Hematopoietic multipotent progenitor cell treated with erythropoietin and hydrocortisone succinate and interleukin-3 and kit ligand, for 17 days (in vitro differentiated cells): Measurements from ENCODE around the gene PCCA.
"Not testable (repeated sequence)": the region's sequence is repeated elsewhere in the genome, so short reads cannot be mapped to it uniquely, and the experiment has no call there.

Experiments
- DNase-seq: peaks from one replicate; pipeline ENCODE4 v3.0.0-alpha.2; 2015; ENCODE audit warnings: low spot score

PCCA gene

DNA sequence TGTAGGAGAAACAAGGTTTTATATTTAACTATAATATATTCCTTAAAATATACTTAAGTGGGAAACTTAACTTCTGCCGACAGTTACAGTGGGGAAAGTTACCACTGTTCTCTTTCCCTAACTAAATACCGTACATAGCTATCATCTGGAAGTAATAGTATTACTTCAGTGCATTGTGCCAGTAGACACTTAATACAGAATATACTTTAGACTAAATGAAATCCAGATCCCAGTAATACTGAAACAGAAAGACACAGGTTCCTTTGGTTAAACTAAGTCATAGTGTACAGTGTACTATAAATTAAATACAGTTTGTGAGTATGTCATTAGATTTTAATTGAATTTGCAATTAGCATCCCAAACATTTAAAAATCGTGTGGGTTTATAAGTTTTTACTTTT is 107.5 kb downstream of the PCCA start:
- DNase-seq = no peak

GRCh38 chr13:100197116-100197515 is 108.2 kb downstream of the PCCA start:
- DNase-seq = no peak

DNA sequence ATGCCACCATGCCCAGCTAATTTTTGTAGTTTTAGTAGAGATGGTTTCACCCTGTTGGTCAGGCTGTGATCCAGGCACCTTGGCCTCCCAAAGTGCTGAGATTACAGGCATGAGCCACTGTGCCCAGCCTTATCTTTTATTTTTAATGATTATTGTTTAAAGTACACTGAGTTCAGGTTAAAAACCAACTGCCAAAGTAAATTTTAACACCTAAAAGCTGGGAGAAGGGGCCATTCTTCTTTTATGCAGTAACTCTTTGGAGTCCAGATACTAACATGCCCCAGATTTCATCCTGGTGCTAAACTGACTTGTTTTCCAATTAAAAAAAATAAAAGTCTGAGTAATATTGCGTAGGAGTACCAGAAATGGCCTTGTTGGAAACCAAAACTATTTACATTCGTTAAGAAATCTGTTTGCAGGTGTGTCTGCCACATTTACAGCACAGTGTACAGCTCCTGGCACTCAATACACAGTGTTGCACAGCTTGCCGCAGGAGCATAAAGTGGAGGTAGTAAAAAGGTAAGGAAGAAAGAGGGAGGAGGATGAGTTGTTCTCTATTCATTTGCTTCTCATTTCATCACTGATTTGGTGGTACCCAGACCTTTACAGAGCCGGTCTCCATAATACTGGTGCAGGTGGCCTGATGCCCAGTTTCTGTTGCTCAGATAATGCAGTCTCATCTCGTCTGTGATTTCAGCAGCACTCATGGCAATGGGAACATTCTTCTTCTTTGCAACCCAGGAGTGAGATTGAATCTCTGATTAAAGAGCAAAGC is 108.9 kb downstream of the PCCA start:
- no peak for DNase-seq

DNA sequence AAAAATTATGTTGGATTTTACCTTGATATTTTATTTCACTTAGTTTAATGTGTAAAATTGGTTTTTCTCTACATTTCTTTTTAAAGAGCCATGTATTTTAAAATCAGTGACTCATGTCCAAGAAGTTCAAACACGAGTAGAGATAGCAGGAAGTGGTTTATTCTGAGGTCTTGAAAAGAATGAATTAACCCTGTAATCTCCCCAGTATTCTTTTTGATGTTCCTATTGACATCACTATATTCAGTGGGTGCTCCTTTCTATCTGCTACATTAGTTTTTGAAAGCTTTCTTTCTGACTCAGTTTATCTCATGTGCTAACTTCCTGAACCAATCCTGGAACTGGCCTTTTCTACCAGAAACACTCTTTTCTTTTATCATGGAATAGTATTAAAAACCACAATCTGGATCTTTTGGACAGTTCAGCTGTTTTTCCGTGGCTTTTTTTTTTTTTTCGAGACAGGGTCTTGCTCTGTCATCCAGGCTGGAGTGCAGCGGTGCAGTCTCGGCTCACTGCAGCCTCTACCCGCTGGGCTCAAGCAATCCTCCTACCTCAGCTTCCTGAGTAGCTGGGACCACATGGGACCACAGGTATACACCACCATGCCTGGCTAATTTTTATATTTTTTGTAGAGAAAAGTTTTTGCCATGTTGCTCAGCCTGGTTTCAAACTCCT is 114.9 kb downstream of the PCCA start:
- DNase-seq = no peak

GRCh38 chr13:100208002-100208401 is 119.1 kb downstream of the PCCA start:
- no peak for DNase-seq

- no peak for DNase-seq
Observed at GRCh38 chr13:100208626-100209025, 119.7 kb downstream of the PCCA start.

DNA sequence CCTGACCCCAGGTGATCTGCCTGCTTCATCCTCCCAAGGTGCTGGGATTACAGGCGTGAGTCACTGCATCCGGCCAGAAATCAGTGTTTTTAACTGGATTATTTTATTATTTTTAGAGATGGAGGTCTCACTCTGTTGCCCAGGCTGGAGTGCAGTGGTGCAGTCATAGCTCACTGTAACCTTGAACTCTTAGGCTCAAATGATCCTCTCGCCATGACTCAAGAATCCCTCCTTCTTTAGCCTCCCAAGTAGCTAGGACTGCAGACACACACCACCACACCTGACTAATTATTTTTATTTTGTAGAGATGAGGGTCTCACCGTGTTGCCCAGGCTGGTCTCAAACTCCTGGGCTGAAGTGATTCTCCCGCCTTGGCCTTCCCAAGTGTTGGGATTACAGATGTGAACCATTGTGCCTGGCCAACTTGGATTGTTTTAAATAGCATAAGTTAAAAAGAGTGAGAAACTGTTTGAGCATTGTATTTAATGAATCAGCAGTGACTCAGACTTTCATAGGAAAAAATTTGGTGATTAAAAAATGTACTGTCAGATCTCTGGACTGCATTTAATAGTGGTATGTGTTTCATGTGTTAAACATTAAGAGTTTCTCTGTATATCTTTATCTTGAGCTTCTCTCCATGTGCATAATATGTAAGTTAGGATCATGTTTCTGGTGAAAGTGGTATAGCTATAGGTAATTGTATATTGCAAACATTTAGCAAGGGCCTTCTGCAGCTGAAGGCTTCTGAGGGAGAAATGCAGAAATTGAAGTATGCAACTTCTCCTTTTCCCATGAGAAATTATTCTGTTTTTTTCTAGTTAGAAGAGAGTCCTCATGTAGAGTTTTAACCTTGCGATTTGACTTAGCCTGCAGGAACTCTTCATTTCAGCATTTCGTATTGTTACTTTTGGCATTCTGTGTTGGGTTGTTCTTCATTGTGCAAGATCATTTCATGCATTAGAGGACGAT is 121.2 kb downstream of the PCCA start:
- no peak for DNase-seq

DNA sequence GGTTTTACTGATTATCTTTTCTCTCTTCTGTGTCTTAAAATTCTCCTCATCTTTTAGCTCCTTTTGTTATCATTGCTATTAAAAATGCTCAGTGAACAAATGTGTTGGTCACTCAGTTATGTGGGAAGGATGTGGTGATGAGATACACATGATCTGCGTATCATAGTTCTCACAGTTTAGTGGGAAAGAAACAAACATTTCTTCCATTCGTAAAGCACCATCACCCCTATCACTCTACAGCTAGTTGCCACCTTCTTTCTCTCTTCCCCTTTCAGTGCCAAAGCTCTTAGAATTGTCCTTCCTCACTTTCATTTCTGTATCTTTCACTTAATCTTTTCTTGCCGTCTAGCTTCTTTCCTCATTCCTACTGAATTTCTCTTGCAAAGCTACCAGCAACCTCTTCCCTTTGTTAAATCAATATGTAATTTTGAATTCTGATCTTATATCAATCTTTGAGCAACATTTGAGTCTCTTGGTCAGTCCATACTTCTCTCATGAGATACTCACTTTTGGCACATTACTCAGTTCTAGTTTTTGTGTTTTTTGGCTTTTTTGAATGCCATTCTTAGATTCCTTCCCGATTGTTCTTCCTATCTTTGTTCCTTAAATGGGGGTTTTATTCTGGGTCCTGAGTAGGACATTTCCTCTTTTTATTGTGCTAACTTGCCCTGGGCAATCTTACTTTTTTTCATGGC is 122.3 kb downstream of the PCCA start:
- DNase-seq = no peak

- no peak for DNase-seq
Observed at GRCh38 chr13:100212904-100213553, 124.1 kb downstream of the PCCA start.

- DNase-seq = no peak
Observed at GRCh38 chr13:100213576-100213975, 124.7 kb downstream of the PCCA start.

DNA sequence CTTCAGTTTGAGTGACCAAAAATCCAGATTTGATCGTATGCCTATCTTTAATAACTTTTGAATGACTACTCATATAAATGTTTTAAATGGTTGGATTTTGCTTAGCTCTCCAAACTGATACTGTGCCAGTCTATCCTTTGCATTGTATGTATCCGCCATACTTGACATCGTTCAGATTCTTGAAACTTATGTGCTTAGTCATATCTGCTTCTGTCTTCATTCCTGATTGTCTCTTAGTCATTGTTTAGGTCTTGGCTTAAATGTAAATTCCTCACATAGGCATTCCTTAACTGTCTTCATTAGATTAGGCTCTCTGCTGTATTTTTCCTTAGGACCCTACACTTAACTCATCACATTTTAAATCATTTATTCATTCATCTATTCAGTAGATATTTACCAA is 126.0 kb downstream of the PCCA start:
- DNase-seq = no peak

DNA sequence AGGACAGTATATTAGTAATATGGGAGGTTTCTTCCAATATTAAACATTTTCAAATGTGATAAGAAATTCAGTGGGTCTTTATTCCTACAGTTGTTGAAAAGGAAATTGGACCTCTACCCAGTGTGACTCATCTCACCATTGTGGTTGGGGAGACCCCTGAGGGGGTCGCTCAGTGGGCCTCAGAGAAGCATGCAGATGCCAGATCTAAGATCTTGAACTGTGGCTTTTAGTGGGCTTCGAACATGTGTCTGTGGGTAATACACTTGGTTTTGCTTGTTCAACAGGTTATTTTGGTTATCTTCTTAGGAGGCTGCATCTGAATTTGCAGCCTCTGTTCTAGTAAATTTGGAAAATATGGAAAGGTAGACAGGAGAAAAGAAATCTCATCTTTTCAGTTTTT is 132.3 kb downstream of the PCCA start:
- no peak for DNase-seq

DNA sequence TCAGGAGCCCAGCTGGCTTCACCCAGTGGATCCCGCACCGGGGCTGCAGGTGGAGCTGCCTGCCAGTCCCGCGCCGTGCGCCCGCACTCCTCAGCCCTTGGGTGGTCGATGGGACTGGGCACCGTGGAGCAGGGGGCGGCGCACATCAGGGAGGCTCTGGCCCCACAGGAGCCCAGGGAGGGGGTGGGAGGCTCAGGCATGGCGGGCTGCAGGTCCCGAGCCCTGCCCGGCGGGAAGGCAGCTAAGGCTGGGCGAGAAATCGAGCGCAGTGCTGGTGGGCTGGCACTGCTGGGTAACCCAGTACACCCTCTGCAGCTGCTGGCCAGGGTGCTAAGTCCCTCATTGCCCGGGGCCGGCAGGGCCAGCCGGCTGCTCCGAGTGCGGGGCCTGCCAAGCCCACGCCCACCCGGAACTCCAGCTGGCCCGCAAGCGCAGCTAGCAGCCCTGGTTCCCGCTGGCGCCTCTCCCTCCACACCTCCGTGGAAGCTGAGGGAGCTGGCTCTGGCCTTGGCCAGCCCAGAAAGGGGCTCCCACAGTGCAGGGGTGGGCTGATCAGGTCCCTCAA is 135.2 kb downstream of the PCCA start:
- not testable (repeated sequence) for DNase-seq

DNA sequence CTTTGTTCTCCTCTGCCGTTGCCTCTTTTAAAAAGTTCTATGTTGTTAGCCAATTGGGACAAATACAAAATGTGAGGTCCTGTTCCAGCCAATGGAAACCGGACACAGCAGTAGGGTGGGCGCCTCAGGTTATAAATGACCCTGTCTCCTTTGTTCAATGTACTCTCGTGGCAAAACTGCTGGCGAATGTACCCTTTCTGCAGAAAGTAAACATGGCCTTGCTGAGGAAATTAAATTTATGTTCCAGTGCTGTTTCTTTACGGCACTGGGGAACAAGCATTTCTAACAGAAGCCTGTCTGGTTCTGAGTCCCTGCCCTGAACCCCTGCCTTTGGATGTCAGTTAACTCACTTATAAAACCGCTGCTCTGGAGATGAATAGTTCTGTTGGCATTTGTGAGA is 140.7 kb downstream of the PCCA start:
- DNase-seq = no peak

DNA sequence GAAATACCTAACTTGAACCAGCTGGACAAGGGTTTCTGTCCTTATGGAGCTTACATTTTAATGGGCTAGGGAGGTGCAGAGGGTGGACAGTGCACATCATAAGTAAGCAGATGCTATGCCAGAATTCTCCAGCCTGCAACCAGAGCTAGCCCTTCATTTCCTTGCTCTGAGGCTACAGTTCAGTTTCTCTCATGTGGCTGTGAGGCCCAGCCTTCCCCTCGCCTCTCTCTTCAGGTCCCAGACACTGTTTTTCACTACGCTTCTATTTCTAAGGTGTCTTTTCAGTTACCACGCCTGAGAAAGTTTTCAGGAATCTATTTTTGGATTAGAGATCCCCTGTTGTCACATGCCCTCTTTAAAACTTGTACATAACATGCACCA is 141.9 kb downstream of the PCCA start:
- no peak for DNase-seq

- no peak for DNase-seq
Observed at GRCh38 chr13:100231176-100231575, 142.3 kb downstream of the PCCA start.

- DNase-seq = no peak
Observed at GRCh38 chr13:100234006-100234405, 145.1 kb downstream of the PCCA start.

DNA sequence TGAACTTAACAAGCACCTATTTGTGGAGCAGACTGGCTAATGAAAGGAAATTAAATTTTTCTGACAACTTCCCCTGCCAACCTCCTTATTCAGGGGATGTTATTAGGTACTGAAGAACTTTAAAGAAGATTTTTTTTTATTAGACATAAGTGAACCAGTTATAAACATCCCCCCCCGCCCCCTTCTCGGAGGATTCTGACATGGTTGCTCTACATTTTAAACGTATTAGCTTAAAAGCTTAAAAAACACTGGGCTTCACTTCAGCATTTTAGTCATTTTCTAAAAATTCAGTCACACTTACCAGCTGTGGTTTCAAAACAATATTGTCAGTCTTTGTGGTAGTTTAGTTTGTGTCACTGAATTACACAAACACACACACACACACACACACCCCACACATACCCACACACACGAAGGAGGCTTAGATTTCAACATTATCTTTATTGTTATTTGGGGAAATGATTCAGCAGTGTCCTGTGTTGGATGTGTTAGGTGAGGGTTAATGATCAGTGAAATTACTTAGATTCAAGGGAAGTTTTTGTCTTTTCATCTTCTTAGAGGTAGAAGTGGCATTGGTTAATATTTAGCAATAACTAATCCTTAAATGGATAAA is 145.7 kb downstream of the PCCA start:
- DNase-seq = no peak

DNA sequence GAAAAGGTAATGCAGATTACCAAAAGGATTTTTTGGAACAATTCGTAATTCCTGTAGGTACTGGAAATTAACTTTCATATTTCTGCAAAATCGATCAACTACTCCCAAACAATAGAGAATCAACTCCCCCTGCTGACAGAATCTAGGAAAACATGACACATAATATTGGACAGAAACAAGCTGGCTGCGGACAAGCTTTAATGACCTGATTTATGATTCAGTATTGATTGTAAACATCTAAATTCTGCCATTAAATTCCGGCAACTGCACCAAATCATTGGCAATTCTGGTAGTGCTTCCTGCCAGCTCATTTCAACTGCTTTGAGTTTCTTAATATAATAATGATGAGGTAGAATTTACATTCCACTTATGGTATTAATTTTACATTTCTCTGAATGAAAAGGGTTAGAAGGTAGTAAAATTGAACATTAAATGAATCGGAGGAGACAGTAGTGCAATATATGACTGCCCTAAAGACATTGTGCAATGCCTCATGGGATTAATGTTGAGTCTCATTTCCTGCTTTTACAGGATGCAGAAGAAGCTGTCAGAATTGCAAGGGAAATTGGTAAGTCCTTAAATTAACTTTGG is 146.5 kb downstream of the PCCA start:
- DNase-seq = no peak

DNA sequence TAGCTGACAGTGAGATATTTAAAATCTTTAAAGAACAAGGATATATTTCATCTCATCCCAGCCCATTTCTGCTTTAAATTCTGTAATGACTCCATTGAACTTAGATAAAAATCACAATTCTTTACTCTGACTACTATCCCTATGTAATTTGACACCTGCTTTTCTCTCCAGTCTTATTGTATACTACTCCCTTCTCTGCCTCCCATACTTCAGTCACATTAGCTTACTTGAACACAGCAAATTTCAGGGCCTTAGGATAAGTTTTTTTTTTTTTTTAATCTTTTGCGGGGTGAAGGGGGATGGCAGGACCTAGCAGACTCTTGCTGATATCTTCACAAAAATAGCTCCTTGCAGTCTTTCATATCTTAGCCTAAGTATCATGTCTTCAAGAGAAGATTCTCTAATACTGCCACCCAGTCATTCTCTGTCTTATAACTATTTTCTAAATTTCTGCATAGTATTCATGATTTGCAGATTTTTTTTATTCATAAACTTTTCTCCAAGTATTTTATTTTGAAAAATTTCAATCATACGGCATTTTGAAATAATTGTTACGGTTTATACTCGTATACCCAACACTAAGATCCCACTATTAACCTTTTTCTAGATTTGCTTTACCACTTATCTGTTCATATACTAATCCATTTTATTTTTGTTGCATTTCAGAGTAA is 151.4 kb downstream of the PCCA start:
- no peak for DNase-seq
